ENCODE data around the gene TRIM32. TPM values are rescaled to one million over a fixed set of nuclear protein-coding genes. Genes with fewer than 3 reads are reported as not detected.

Gene TRIM32
- total RNA-seq, 1 experiment from 2014 or later, result 17.8 TPM

DNA sequence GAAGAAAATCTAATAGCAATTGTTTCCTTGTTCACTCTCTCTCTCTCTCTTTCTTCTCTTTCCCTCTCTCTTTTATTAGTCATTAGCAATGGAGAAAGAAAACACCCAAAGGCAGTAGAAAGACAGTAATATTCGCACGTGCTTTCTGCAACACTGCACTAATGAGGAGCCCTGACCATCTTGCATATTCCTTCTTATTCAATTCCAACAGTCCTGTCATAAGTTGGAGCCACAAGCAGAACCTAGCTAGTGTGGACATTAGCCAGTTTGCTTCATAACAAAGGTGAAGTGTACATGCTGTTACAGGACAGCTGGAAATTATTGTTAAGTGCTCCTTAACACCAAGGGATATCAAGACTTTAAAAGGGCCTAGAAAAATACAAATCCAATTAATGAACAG lies 63.4 kb downstream of the TRIM32 start:
- intact Hi-C loops (cut with micrococcal nuclease), result no loop called here
- TF ChIP-seq, protein P1, sequence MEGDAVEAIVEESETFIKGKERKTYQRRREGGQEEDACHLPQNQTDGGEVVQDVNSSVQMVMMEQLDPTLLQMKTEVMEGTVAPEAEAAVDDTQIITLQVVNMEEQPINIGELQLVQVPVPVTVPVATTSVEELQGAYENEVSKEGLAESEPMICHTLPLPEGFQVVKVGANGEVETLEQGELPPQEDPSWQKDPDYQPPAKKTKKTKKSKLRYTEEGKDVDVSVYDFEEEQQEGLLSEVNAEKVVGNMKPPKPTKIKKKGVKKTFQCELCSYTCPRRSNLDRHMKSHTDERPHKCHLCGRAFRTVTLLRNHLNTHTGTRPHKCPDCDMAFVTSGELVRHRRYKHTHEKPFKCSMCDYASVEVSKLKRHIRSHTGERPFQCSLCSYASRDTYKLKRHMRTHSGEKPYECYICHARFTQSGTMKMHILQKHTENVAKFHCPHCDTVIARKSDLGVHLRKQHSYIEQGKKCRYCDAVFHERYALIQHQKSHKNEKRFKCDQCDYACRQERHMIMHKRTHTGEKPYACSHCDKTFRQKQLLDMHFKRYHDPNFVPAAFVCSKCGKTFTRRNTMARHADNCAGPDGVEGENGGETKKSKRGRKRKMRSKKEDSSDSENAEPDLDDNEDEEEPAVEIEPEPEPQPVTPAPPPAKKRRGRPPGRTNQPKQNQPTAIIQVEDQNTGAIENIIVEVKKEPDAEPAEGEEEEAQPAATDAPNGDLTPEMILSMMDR (IDR thresholded peaks at IDR 0.05; ENCODE audit: unreplicated experiment), result no peak
- H3K36me3 Mint-ChIP-seq (ENCODE audit: insufficient read depth, unreplicated experiment), result no peaks in the 10 kb centered on the region
- H3K27me3 Mint-ChIP-seq (ENCODE audit: insufficient read depth, unreplicated experiment), result no peaks in the 10 kb centered on the region
- DNase-seq (ENCODE audit: unreplicated experiment), result no peak
- BruUV-seq (replicated peaks), result no TSS peak
- H3K27ac Mint-ChIP-seq (ENCODE audit: low read depth, unreplicated experiment), result no peak overlapping the region
- POLR2A ChIA-PET, result interaction anchor here (0.7 to 1.0 kb wide), 3 partner anchors 10 to 796 kb away, joined by 3 read pairs; no protein-coding TSS in a partner anchor
- CTCF ChIA-PET, result interaction anchor here (2.0 to 3.2 kb wide), 2 partner anchors 13 to 111 kb away, joined by 11 to 19 read pairs; no protein-coding TSS in a partner anchor
- H3K4me3 Mint-ChIP-seq (ENCODE audit: unreplicated experiment), result no peak overlapping the region
- peaks cover 9% of the 10 kb centered on the region for H3K4me1 Mint-ChIP-seq (ENCODE audit: insufficient read depth, unreplicated experiment)
- no peaks in the 10 kb centered on the region for H3K9me3 Mint-ChIP-seq (ENCODE audit: unreplicated experiment)

Data from MCF 10A (cell line).